GM12892 (cell line): Measurements from ENCODE around the gene RICTOR.

Source experiments
- POLR2A ChIP-seq: IDR thresholded peaks from 2 replicates; pipeline ENCODE4 v1.6.1; 2011; ENCODE audit warnings: low read depth, low read length, control low read depth
- POLR2AphosphoS5 ChIP-seq: IDR thresholded peaks from 2 replicates; pipeline ENCODE4 v1.6.1; 2011; ENCODE audit warnings: low read depth, low read length, control low read depth
- TAF1 ChIP-seq: IDR thresholded peaks from 2 replicates; pipeline ENCODE4 v1.6.1; 2011; ENCODE audit warnings: low read depth, mild to moderate bottlenecking, control low read depth, low read length, borderline replicate concordance

DNA sequence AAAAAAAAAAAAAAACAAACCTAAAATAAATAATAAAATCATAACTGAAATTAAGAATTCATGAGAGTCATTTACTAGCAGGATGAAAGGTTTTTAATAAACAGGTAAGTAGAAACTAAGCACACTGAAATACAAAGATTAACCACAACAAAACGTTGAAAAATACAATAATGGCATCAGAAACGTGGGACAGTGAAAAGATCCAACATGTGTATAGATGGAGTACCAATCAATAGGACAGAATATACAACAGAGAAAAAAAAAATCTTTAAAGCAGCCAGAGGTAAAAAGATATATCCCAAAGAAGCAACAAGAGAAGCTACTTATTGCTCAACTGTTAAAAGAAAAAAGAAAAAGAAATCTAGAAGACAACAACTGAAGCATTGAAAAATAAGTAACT lies 75.2 kb downstream of the RICTOR start:
- TF ChIP-seq POLR2A (no peak), POLR2AphosphoS5 (no peak), TAF1 (no peak)
